GM19463 (cell line): ENCODE data around the gene TMEM72.

Experiments
- ATAC-seq: cut with Tn5 transposase; IDR thresholded peaks from one replicate; pipeline ENCODE4 v1.9.1; 2021; ENCODE audit warnings: mild to moderate bottlenecking, moderate library complexity; ENCODE audit not compliant: unreplicated experiment

TMEM72 gene

GRCh38 chr10:44977287-44978212, 66.4 kb downstream of the TMEM72 start:
- ATAC-seq: no peak

- ATAC-seq: no peak
These were observed 67.1 kb downstream of the TMEM72 start for GRCh38 chr10:44978213-44978569.

- ATAC-seq: no peak
These were observed 67.6 kb downstream of the TMEM72 start, which contains the start of gene DEPP1 for GRCh38 chr10:44978570-44979280. Gene DEPP1, minus strand, starts transcription at chr10:44978809. Its CDS starts 779 bp downstream, at chr10:44978030.

GRCh38 chr10:44979281-44980191, 68.4 kb downstream of the TMEM72 start:
- no peak for ATAC-seq

GRCh38 chr10:44980309-44981171, 69.4 kb downstream of the TMEM72 start:
- no peak for ATAC-seq

GRCh38 chr10:44981172-44982113, 70.3 kb downstream of the TMEM72 start:
- ATAC-seq: peak; percentile 62

- no peak for ATAC-seq
These were observed 71.0 kb downstream of the TMEM72 start for GRCh38 chr10:44982114-44982460.

- no peak for ATAC-seq
These were observed 71.4 kb downstream of the TMEM72 start for GRCh38 chr10:44982496-44982895.

- no peak for ATAC-seq
These were observed 72.1 kb downstream of the TMEM72 start for GRCh38 chr10:44983066-44983894.

- ATAC-seq: no peak
These were observed 72.8 kb downstream of the TMEM72 start for GRCh38 chr10:44983895-44984278.

- no peak for ATAC-seq
These were observed 73.5 kb downstream of the TMEM72 start for GRCh38 chr10:44984671-44985101.

- ATAC-seq: no peak
These were observed 74.1 kb downstream of the TMEM72 start for GRCh38 chr10:44985175-44985681.

- no peak for ATAC-seq
These were observed 75.0 kb downstream of the TMEM72 start for GRCh38 chr10:44986179-44986578.
